ENCODE results near the gene SEMA4D.

SEMA4D gene

GRCh38 chr9:89408628-89409101 is 89.2 kb downstream of the SEMA4D start:
- no peak overlapping the region for H3K4me3 ChIP-seq
- peak overlapping the region in 7 of 21 experiments; percentile 25 to 77 (median 59) for H3K27ac ChIP-seq

- Histone ChIP-seq H3K4me3 (no peak overlapping the region), H3K27ac (peak overlapping the region in 2 of 21 experiments; percentile 40 to 77)
Observed at GRCh38 chr9:89407070-89407469, 90.8 kb downstream of the SEMA4D start.

GRCh38 chr9:89405826-89406225 is 92.1 kb downstream of the SEMA4D start:
- no peak overlapping the region for H3K4me3 ChIP-seq
- H3K27ac ChIP-seq: peak overlapping the region in 10 of 21 experiments; percentile 18 to 77 (median 40)

GRCh38 chr9:89404074-89404473 is 93.8 kb downstream of the SEMA4D start:
- H3K4me3 ChIP-seq: no peak overlapping the region
- H3K27ac ChIP-seq: no peak overlapping the region

GRCh38 chr9:89402695-89403427 is 95.1 kb downstream of the SEMA4D start:
- H3K27ac ChIP-seq: no peak overlapping the region
- H3K4me3 ChIP-seq: no peak overlapping the region

- Histone ChIP-seq H3K4me3 (no peak overlapping the region), H3K27ac (peak overlapping the region in 6 of 21 experiments; percentile 2 to 59 (median 34))
Observed at GRCh38 chr9:89400403-89401116, 97.4 kb downstream of the SEMA4D start.

GRCh38 chr9:89398621-89399020 is 99.3 kb downstream of the SEMA4D start:
- no peak overlapping the region for H3K27ac ChIP-seq
- H3K4me3 ChIP-seq: no peak overlapping the region

- no peak overlapping the region for H3K27ac ChIP-seq
Observed at GRCh38 chr9:89397471-89397870, 100.4 kb downstream of the SEMA4D start.

GRCh38 chr9:89395931-89396710 is 101.8 kb downstream of the SEMA4D start:
- H3K4me3 ChIP-seq: no peak overlapping the region
- no peak overlapping the region for H3K27ac ChIP-seq

More at GRCh38 chr9:89397471-89397870, 100.4 kb downstream of the SEMA4D start:
- H3K4me3 ChIP-seq: no peak overlapping the region

- no peak overlapping the region for H3K27ac ChIP-seq
Observed at GRCh38 chr9:89394412-89394811, 103.5 kb downstream of the SEMA4D start.

GRCh38 chr9:89391585-89391984 is 106.3 kb downstream of the SEMA4D start:
- H3K27ac ChIP-seq: no peak overlapping the region

More at GRCh38 chr9:89394412-89394811, 103.5 kb downstream of the SEMA4D start:
- no peak overlapping the region for H3K4me3 ChIP-seq

GRCh38 chr9:89390578-89391116 is 107.3 kb downstream of the SEMA4D start:
- no peak overlapping the region for H3K4me3 ChIP-seq
- no peak overlapping the region for H3K27ac ChIP-seq

More at GRCh38 chr9:89391585-89391984, 106.3 kb downstream of the SEMA4D start:
- H3K4me3 ChIP-seq: no peak overlapping the region

- Histone ChIP-seq H3K27ac (peak overlapping the region in 2 of 21 experiments; percentile 10 to 30), H3K4me3 (no peak overlapping the region)
Observed at GRCh38 chr9:89390068-89390555, 107.8 kb downstream of the SEMA4D start.

GRCh38 chr9:89388868-89389177 is 109.1 kb downstream of the SEMA4D start:
- Histone ChIP-seq H3K27ac (peak overlapping the region in 14 of 21 experiments; percentile 4 to 76 (median 60)), H3K4me3 (no peak overlapping the region)

- Histone ChIP-seq H3K4me3 (no peak overlapping the region), H3K27ac (peak overlapping the region in 19 of 21 experiments; percentile 1 to 76 (median 57))
Observed at GRCh38 chr9:89388084-89388867, 109.6 kb downstream of the SEMA4D start.

GRCh38 chr9:89387197-89387849 is 110.6 kb downstream of the SEMA4D start:
- peak overlapping the region in 17 of 21 experiments; percentile 1 to 76 (median 57) for H3K27ac ChIP-seq
- H3K4me3 ChIP-seq: no peak overlapping the region

- H3K27ac ChIP-seq: peak overlapping the region in 13 of 21 experiments; percentile 1 to 76 (median 52)
- H3K4me3 ChIP-seq: no peak overlapping the region
Observed at GRCh38 chr9:89386797-89387196, 111.1 kb downstream of the SEMA4D start.

GRCh38 chr9:89386206-89386605 is 111.7 kb downstream of the SEMA4D start:
- Histone ChIP-seq H3K27ac (peak overlapping the region in 2 of 21 experiments; percentile 16 to 74), H3K4me3 (no peak overlapping the region)
